HG02588 (cell line): ENCODE measurements around the gene SLC4A7.
"Not testable (repeated sequence)": the region's sequence is repeated elsewhere in the genome, so short reads cannot be mapped to it uniquely, and the experiment has no call there.

Experiments used
- ATAC-seq: cut with Tn5 transposase; IDR thresholded peaks from one replicate; pipeline ENCODE4 v1.9.1; 2021; ENCODE audit warnings: mild to moderate bottlenecking, moderate library complexity; ENCODE audit not compliant: unreplicated experiment

The SLC4A7 gene

GRCh38 chr3:27488821-27489220, 4.6 kb upstream of the SLC4A7 start:
- ATAC-seq = no peak

DNA sequence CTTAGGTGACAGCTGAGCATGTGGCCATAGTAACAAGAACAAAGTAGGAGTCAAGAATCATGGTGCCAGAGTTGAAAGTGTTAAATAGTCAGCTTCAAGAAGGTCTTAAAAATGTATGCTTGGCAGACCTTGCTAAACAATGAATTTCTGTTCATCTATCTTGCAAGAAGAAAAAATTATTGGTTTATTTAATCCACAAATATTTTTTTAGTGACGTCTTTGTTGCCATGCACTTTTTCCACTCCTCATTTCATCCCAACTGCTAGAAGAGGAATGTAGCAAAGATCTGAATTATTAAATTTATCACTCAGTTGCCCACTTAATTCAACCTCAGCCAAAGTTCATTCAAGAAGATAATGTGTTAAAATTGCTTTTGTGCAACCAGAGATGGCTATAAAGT, 3.2 kb upstream of the SLC4A7 start:
- ATAC-seq = no peak

DNA sequence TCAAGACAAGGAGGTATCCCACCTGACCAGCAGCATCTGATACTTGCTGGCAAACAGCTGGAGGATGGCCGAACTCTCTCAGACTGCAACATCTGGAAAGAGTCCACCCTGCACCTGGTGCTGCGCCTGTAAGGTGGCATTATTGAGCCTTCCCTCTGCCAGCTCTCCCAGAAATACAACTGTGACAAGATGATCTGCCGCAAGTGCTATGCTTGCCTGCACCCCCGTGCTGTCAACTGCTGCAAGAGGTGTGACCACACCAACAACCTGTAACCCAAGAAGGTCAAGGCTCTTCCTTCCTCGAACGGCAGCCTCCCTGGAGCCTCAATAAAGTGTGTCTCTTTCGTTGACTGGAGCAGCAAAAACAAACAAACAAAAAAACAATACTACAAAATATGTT, 2.2 kb upstream of the SLC4A7 start:
- no peak for ATAC-seq

DNA sequence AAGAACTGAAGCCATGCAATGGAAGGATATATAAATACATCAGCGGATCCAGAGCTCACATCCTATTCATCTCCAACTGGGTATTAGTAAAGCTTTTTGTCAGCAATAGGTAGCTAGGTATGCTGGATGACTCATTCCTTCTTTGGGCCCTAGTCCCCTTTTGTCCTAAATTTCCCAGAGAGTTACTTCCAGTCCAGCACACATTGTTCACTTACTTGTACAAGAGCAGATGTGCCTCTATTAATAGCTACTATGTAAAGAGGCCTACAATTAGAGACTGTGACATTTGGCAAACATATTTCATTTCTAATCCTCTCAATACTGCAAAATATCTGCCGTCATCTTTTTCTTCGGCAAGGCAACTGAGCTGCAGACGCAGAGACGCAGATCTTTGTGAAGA, 1.7 kb upstream of the SLC4A7 start:
- no peak for ATAC-seq

DNA sequence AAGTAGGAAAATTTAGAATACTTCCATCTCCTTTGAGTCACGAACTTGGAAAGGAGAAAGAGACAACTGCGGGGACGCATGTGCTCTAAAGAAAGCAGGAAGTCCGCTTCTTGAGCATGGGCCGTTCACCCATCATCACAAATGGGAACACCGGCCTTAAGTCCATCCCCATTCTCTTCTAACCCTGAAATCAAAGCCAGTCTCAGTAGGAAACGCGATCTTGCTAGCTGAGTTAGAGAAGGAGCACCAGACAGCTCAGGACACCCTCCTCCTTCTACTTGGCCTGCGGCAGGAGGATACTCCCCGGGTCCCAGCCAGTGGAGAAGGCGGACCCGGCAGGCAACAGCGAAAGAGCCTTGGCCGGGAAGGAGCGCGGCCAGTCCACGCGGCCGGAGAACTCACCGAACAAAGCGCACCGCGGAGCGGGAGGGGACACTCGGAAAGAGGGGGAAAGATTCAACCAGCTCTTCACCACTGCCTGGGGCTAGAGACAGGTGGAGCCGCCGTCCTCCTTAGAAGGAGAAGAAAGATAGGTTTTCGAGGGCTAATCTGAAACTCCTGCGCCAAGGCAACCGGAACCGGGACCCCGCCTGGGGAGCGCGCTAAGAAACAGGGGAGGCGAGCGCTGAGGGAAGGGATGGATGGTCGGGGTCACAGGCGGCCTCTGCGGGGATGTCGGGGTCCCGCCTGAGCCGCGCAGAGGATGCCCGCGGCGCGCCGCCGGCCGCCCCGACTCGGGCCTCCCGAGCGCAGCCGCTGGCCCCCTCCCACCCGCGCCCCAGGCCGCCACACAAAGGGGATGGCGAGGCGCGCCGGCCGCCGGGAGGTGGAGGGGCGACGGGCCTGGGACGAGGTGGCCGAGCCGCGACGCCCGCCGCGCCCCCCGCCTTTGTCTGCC, 818 bp downstream of the SLC4A7 start:
- ATAC-seq = peak; percentile 14

DNA sequence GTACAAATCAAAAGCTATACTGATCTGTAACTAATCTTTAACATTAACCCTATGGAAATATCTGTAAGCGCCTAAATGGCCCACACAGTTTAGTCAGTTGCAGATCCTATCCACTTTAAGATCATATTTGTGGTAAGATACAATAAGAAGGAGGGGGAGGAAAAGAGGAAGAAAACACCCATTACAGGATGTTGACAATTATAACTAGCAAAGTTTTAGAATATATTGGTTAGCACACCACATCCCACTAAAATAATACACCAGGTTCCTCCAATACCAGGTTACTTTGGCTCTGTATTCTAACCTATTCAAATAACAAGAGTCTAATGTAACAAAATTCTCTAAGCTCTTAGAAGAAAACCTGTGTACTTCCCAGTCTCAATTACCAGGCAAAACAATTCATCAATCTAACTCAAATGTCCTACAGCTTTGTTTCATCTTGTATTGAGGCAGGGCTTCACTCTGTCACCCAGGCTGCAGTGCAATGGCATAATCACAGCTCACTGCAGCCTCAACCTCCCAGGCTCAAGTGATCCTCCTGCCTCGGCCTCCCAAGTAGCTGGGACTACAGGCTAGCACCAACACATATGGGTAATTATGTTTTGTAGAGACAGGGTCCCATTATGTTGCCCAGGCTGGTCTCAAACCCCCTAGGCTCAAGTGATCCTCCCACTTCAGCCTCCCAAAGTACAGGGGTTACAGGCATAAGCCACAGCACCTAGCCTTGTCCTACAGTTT, 4.2 kb downstream of the SLC4A7 start:
- no peak for ATAC-seq

- ATAC-seq = no peak
Measured at GRCh38 chr3:27471923-27472550, 12.1 kb downstream of the SLC4A7 start.

DNA sequence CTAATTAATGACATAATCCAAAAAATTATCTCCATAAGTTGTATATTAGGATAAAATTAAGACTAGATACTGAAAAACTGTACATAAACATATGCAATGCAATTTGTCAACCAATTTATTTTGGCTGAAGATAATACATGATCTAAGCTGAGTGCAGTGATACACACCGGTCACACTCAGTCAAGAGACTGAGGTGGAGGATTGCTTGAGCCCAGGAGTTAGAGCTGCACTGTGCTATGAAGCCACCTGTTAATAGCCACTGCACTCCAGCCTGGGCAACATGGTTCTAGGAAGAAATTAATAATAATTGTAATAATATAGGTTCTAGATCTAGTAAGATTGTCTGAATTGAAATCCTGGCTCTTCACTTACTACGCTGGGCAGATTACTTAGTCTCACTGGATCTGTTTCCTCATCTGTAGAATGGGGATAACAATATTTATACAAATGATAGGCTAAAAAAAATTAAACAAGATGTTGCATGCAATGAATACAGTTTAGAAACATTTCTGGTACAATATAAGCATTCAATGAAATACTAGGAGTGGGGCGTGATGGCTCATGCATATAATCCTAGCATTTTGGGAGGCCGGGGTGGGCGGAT, 15.8 kb downstream of the SLC4A7 start:
- ATAC-seq = no peak

GRCh38 chr3:27467545-27467944, 16.6 kb downstream of the SLC4A7 start:
- peak; percentile 83 for ATAC-seq

- no peak for ATAC-seq
Measured at GRCh38 chr3:27464646-27465045, 19.5 kb downstream of the SLC4A7 start.

DNA sequence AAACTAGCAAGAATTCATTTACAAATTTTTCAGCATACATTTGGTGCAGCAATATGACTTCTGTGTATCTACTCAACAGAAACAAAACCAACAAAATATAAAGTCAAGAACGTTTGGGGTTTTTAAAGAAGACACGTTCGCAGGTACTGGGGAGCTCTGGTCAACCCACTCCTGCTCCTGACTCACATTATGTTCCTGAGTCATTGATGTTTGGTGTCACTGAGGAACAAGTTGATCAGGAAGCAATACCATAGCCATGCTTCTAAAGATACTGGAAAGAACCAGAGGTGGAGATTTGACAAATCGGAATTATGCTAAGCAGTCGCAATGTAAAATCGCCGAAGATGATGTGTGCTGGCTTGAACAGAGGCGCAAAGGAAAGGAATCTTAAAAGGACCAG, 22.0 kb downstream of the SLC4A7 start:
- no peak for ATAC-seq

DNA sequence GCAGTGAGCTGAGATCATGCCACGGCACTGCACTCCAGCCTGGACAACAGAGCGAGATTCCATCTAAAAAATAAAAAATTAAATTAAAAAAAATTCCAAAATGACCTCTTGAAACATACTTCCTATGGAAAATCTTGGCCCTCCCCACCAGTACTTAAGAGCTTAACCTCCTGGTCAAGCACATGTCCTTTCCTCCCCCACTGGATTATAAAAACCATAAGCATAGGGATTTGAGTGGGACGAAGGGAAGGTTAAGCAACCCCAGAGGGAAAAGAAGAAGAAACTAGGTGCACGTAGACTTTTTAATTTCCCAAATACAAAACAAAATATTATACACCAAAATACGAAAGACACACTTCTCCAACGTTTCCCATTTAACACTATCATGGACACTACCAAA, 25.3 kb downstream of the SLC4A7 start:
- no peak for ATAC-seq

DNA sequence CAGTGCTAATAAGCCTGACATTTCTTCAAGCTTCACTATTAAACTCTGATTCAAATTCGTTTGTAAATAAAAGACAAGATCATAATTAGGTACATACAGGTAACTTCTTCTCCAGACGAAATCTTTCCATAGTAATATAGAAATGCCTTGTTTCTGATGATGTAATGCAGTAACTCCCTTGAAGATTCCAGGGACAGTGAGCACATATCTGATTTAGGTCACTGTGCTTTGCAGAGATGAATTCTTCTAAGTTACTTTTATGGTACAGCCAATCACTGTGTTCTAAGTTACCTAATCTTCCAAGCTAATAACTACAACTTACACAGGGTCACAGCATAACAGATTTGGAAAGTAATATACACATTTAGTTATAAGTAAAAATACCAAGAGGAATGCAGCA, 27.6 kb downstream of the SLC4A7 start:
- no peak for ATAC-seq

GRCh38 chr3:27454914-27455313, 29.3 kb downstream of the SLC4A7 start:
- peak; percentile 58 for ATAC-seq

- no peak for ATAC-seq
Measured at GRCh38 chr3:27454461-27454860, 29.7 kb downstream of the SLC4A7 start.

GRCh38 chr3:27452368-27453090, 31.7 kb downstream of the SLC4A7 start:
- no peak for ATAC-seq

- ATAC-seq = no peak
Measured at GRCh38 chr3:27451842-27452241, 32.3 kb downstream of the SLC4A7 start.

DNA sequence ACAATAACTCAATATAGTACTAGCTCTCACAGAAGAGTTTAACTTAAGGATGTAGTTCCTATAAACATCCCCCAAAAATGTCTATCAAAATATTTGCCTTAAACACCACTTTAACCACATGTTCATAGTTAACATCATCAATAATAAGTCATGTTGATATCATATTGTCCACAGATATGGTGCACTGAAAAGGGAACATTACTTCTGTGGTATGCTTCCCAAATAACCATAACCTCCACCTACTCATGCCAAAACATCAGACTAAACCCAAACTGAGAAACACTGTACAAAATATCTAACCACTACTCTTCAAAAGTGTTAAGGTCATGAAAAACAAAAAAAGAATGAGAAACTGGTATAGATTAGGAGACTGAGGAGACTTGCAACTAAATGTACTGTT, 32.9 kb downstream of the SLC4A7 start:
- no peak for ATAC-seq

DNA sequence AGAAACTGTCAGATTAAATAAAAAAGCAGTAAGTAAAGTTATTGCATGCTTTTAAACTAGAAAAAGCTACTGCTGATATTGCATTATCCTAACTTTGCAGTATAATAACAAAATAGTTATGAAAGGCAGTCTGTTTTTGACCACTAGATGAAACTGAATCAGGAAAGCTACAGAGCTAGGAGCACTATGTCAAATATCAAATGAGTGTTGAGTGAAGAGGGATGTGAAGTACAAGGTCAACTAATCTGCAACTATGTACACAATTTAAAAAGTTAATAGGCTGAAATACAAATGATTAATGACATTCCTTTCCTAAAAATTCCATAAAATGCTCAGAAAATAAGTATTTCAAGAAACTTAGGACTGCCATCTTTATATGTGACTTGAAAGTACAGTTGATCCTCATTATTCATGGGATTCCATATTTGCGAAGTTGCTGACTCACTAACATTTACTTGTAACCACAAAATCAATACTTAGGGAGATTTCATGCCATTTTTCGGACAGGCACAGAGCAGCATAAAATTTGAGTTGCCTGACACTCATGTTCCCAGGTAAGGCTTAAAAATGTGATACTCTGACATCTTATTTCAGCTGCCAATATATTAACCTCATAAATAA, 34.5 kb downstream of the SLC4A7 start:
- ATAC-seq = no peak

- ATAC-seq = not testable (repeated sequence)
Measured at GRCh38 chr3:27442995-27443394, 41.2 kb downstream of the SLC4A7 start.
